ENCODE measurements around the gene TRAF1. TPM values are rescaled to one million over a fixed set of nuclear protein-coding genes. Genes with fewer than 3 reads are reported as not detected.

TRAF1 gene
- total and polyA plus RNA-seq, 2 of the 13 experiments (the other 11 are each of a cell fraction or from before 2014, with no cell fraction given), result 0.44 to 1.0 TPM

DNA sequence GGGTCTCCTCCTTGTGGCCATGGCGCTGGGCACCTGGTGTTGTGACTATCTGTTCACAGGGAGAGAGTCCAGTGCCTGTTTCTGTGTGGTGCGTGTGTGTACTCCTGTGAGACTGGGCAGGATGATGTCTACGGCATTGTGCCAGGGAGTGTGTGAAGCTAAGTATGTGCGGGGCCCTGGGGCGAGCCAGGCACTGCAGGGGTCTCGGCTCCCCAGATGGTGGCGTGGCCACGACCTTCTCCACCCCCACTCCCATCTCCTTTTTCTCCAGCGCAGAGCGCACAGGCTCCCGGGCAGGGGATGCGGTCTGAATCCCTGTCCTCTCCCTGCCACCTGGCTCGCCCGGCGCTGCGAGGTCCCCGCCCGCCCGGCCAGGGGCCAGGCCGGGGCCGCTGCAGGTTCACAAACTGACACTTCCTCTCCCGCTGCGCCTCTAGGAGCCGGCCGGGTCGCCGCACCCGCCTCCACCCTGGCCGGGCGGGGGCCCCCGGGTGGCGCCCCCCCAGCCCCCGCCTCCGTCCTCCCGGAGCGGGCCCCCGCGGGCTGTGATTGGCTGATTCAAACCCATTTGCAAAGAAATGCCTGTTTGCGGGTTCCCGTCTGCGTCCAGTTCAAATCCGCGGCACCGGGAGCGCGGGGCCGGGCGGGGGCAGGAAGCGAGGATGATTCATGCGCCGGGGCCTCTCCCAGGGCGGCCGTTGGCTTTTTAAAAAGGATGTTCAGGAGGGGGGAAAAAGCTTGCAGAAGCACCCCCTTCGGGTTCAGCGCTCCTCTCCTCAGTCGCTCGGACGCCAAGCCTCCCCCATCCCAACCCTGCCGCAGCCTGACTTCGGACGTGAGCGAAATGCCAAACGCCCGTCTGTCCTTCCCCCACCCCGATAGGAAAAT lies 50.4 kb downstream of the TRAF1 start (continued):
- TF ChIP-seq ZNF768 (CRISPR knock-in tag; IDR thresholded peaks at IDR 0.05) (no peak; the same call in none of the 2 replicates), MTF2 (CRISPR knock-in tag; IDR thresholded peaks at IDR 0.05; ENCODE audit: borderline replicate concordance) (no peak), KDM2A (CRISPR knock-in tag; IDR thresholded peaks at IDR 0.05; ENCODE audit: borderline replicate concordance, low read depth) (peak; percentile 58; the same call in 1 of the 2 replicates), ZNF598 (CRISPR knock-in tag; IDR thresholded peaks at IDR 0.05; ENCODE audit: borderline replicate concordance) (peak; percentile 56; the same call in 1 of the 2 replicates), ZNF34 (CRISPR knock-in tag; IDR thresholded peaks at IDR 0.05; ENCODE audit: borderline replicate concordance) (no peak), ARID2 (CRISPR knock-in tag; IDR thresholded peaks at IDR 0.05; ENCODE audit: borderline replicate concordance) (0 out of 2 replicates have a peak, but pooled peaks have one; percentile 55), ELF3 (CRISPR knock-in tag; IDR thresholded peaks at IDR 0.05) (0 out of 2 replicates have a peak, but pooled peaks have one; percentile 37), ZNF557 (CRISPR knock-in tag; IDR thresholded peaks at IDR 0.05) (no peak), ZNF850 (CRISPR knock-in tag; conservative IDR thresholded peaks at IDR 0.05) (no peak), CENPT (CRISPR knock-in tag; IDR thresholded peaks at IDR 0.05; ENCODE audit: low read depth) (0 out of 2 replicates have a peak, but pooled peaks have one; percentile 7), CHD4 (IDR thresholded peaks at IDR 0.05; ENCODE audit: borderline replicate concordance, low read length) (no peak), NCOR1 (IDR thresholded peaks at IDR 0.05; ENCODE audit: borderline replicate concordance, low read length) (no peak; the same call in 1 of the 2 replicates)
- TF ChIP-seq, protein P1, sequence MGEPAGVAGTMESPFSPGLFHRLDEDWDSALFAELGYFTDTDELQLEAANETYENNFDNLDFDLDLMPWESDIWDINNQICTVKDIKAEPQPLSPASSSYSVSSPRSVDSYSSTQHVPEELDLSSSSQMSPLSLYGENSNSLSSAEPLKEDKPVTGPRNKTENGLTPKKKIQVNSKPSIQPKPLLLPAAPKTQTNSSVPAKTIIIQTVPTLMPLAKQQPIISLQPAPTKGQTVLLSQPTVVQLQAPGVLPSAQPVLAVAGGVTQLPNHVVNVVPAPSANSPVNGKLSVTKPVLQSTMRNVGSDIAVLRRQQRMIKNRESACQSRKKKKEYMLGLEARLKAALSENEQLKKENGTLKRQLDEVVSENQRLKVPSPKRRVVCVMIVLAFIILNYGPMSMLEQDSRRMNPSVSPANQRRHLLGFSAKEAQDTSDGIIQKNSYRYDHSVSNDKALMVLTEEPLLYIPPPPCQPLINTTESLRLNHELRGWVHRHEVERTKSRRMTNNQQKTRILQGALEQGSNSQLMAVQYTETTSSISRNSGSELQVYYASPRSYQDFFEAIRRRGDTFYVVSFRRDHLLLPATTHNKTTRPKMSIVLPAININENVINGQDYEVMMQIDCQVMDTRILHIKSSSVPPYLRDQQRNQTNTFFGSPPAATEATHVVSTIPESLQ (CRISPR knock-in tag; conservative IDR thresholded peaks at IDR 0.05), result no peak
- TF ChIP-seq, protein P2, sequence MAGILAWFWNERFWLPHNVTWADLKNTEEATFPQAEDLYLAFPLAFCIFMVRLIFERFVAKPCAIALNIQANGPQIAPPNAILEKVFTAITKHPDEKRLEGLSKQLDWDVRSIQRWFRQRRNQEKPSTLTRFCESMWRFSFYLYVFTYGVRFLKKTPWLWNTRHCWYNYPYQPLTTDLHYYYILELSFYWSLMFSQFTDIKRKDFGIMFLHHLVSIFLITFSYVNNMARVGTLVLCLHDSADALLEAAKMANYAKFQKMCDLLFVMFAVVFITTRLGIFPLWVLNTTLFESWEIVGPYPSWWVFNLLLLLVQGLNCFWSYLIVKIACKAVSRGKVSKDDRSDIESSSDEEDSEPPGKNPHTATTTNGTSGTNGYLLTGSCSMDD (CRISPR knock-in tag; IDR thresholded peaks at IDR 0.05), result no peak
- TF ChIP-seq, protein P3, sequence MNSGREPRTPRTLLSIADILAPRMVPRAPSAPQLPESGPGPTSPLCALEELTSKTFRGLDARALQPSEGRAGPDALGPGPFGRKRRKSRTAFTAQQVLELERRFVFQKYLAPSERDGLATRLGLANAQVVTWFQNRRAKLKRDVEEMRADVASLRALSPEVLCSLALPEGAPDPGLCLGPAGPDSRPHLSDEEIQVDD (CRISPR knock-in tag; IDR thresholded peaks at IDR 0.05; ENCODE audit: borderline replicate concordance), result 0 out of 2 replicates have a peak, but pooled peaks have one; percentile 48
- TF ChIP-seq, protein P4, sequence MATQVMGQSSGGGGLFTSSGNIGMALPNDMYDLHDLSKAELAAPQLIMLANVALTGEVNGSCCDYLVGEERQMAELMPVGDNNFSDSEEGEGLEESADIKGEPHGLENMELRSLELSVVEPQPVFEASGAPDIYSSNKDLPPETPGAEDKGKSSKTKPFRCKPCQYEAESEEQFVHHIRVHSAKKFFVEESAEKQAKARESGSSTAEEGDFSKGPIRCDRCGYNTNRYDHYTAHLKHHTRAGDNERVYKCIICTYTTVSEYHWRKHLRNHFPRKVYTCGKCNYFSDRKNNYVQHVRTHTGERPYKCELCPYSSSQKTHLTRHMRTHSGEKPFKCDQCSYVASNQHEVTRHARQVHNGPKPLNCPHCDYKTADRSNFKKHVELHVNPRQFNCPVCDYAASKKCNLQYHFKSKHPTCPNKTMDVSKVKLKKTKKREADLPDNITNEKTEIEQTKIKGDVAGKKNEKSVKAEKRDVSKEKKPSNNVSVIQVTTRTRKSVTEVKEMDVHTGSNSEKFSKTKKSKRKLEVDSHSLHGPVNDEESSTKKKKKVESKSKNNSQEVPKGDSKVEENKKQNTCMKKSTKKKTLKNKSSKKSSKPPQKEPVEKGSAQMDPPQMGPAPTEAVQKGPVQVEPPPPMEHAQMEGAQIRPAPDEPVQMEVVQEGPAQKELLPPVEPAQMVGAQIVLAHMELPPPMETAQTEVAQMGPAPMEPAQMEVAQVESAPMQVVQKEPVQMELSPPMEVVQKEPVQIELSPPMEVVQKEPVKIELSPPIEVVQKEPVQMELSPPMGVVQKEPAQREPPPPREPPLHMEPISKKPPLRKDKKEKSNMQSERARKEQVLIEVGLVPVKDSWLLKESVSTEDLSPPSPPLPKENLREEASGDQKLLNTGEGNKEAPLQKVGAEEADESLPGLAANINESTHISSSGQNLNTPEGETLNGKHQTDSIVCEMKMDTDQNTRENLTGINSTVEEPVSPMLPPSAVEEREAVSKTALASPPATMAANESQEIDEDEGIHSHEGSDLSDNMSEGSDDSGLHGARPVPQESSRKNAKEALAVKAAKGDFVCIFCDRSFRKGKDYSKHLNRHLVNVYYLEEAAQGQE (IDR thresholded peaks at IDR 0.05; ENCODE audit: borderline replicate concordance in 1 of 2, low read depth in 1 of 2, low read length in 2 of 2), result peak in 1 of 2 experiments; percentile 4; a peak in 1 of 4 replicates
- TF ChIP-seq, protein P5, sequence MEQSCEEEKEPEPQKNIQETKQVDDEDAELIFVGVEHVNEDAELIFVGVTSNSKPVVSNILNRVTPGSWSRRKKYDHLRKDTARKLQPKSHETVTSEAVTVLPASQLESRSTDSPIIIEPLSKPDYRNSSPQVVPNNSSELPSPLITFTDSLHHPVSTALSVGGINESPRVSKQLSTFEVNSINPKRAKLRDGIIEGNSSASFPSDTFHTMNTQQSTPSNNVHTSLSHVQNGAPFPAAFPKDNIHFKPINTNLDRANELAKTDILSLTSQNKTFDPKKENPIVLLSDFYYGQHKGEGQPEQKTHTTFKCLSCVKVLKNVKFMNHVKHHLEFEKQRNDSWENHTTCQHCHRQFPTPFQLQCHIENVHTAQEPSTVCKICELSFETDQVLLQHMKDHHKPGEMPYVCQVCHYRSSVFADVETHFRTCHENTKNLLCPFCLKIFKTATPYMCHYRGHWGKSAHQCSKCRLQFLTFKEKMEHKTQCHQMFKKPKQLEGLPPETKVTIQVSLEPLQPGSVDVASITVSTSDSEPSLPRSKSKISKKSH (CRISPR knock-in tag; IDR thresholded peaks at IDR 0.05; ENCODE audit: borderline replicate concordance), result no peak

All from HepG2 (cell line).